HepG2 (cell line): ENCODE results near the gene NLRC3. TPM values are rescaled to one million over a fixed set of nuclear protein-coding genes. Genes with fewer than 3 reads are reported as not detected.
A peak's percentile ranks its signal among the peaks of the same experiment; 100 is the strongest.

Experiments used
- ATAC-seq: fragments of 200-7000 bp; cut with Tn5 transposase; 3 replicates; pipeline ENCODE4 v1.9.1; 2020; ENCODE audit warnings: mild to moderate bottlenecking, moderate library complexity
- BruUV-seq: library from RNA; stranded (reverse); fragments of 400-500 nt; replicated peaks from 2 replicates; lab custom pipeline; 2021; lab: Mats Ljungman, UMichigan
- CTCF ChIA-PET: fragments of 300-600 bp; formaldehyde crosslinking; extraction: SDS; loops from one replicate; lab custom pipeline; 2021; ENCODE audit warnings: low total read pairs, inconsistent platforms, low intra/inter-chr PET ratio; lab: Yijun Ruan, JAX
- POLR2A ChIA-PET: fragments of 350-600 bp; sonication (Branson Sonifier 250); formaldehyde crosslinking; loops from one replicate; lab custom pipeline; 2020; ENCODE audit warnings: antibody characterized with exemption, inconsistent platforms; lab: Yijun Ruan, JAX
- DNase-seq: peaks from one replicate; pipeline ENCODE4 v3.0.0-alpha.2; 2015; ENCODE audit warnings: low spot score
- FAIRE-seq: peaks from 3 replicates; lab custom pipeline; 2011; peaks lifted over from hg19 to GRCh38; lab: Jason Lieb, UNC
- H2AFZ ChIP-seq: one replicate; pipeline ENCODE4 v1.6.1; 2011; ENCODE audit warnings: low read length, inconsistent platforms
- H3K27ac ChIP-seq: fragments of 300-600 bp; 3 replicates; pipeline ENCODE4 v1.8.0; 2011; ENCODE audit warnings: mixed run types, mild to moderate bottlenecking, mixed read lengths, low read length, inconsistent platforms; ENCODE audit not compliant: insufficient read depth; ENCODE audit errors: extremely low read length
- H3K27me3 ChIP-seq, 2 experiments: fragments of 200-600 bp in 1 of 2; 2 replicates in 1 of 2; 3 replicates in 1 of 2; pipeline versions ENCODE4 v1.6.0 to v1.8.0; 2011; ENCODE audit warnings: low read length in 2 of 2, mild to moderate bottlenecking in 2 of 2, moderate library complexity in 2 of 2, inconsistent platforms in 1 of 2; ENCODE audit not compliant: insufficient read depth in 2 of 2, control insufficient read depth in 1 of 2
- H3K36me3 ChIP-seq, 2 experiments: fragments of 200-600 bp in 1 of 2; replicated peaks in 1 of 2; 2 replicates in 1 of 2; 3 replicates in 1 of 2; pipeline versions ENCODE4 v1.5.1 to v1.8.0; 2011; ENCODE audit warnings: low read length in 2 of 2, inconsistent platforms in 1 of 2; ENCODE audit not compliant: insufficient read depth in 2 of 2, control insufficient read depth in 1 of 2
- H3K4me1 ChIP-seq: 2 replicates; pipeline ENCODE4 v1.5.1; 2012; ENCODE audit warnings: low read length, inconsistent platforms; ENCODE audit not compliant: insufficient read depth
- H3K4me2 ChIP-seq: 2 replicates; pipeline ENCODE4 v1.6.0; 2011; ENCODE audit warnings: low read depth, low read length, inconsistent platforms
- H3K4me3 ChIP-seq, 3 experiments: fragments of 200-600 bp in 1 of 3; sonication (generic), shearing (Covaris generic) in 1 of 3; replicated peaks in 1 of 3; 2 replicates each; pipeline ENCODE4 v1.5.1; 2011 to 2016; ENCODE audit warnings: low read length in 3 of 3, inconsistent platforms in 2 of 3, low read depth in 2 of 3, mild to moderate bottlenecking in 2 of 3, control low read depth in 1 of 3, mixed read lengths in 1 of 3; ENCODE audit not compliant: insufficient read depth in 1 of 3
- H3K79me2 ChIP-seq: one replicate; pipeline ENCODE4 v1.6.1; 2011; ENCODE audit warnings: low read length, inconsistent platforms; ENCODE audit not compliant: insufficient read depth
- H3K9ac ChIP-seq: 2 replicates; pipeline ENCODE4 v1.6.0; 2011; ENCODE audit warnings: mild to moderate bottlenecking, low read depth, low read length, inconsistent platforms; ENCODE audit not compliant: insufficient read depth
- H3K9me3 ChIP-seq: 2 replicates; pipeline ENCODE4 v1.5.1; 2012; ENCODE audit warnings: mild to moderate bottlenecking, low read length
- H4K20me1 ChIP-seq: 2 replicates; pipeline ENCODE4 v1.6.0; 2011; ENCODE audit warnings: inconsistent platforms, mild to moderate bottlenecking, low read length, moderate library complexity; ENCODE audit not compliant: insufficient read depth
- ZNF629 ChIP-seq: sonication (generic); formaldehyde crosslinking; conservative IDR thresholded peaks from 2 replicates; pipeline ENCODE4 v1.5.0; 2020; ENCODE audit warnings: missing genetic modification reagents
- WGBS: methylation state at CpG from one replicate; pipeline ENCODE4 v1.1.6; 2017; ENCODE audit warnings: low lambda C conversion rate; 5-methylcytosine and 5-hydroxymethylcytosine counted together
- in situ Hi-C: cut with HindIII; loops from 2 replicates; pipeline ENCODE4 v1.10.0; 2017; ENCODE audit warnings: low pct_unique_long_range_greater_than_20kb; ENCODE audit not compliant: extremely low pct_ligation_motif_present
- intact Hi-C: fragments of 100-400 bp; cut with micrococcal nuclease; formaldehyde crosslinking; loops from one replicate; pipeline ENCODE4 v1.10.0; 2022; ENCODE audit not compliant: unreplicated experiment
- polyA plus RNA-seq, 8 experiments: library from polyadenylated mRNA; depleted of rRNA in 3 of 8; stranded (reverse) in 7 of 8; unstranded in 1 of 8; fragments of >200 nt; fragmentation: Illumina TruSeq in 4 of 8; extraction: Trizol in 4 of 8; gene quantifications; 2 replicates each; pipeline versions ENCODE4 v1.2.1 to v1.2.3, GENCODE V29; 2011 to 2016; ENCODE audit warnings: low read depth in 4 of 8, missing spikeins in 1 of 8, mixed read lengths in 1 of 8; ENCODE audit not compliant: insufficient read depth in 1 of 8
- total RNA-seq, 5 experiments: library from RNA; depleted of rRNA; stranded (reverse); fragments of >200 nt; fragmentation: Illumina TruSeq; extraction: Trizol; gene quantifications; 2 replicates each; pipeline ENCODE4 v1.2.3, GENCODE V29; 2016; ENCODE audit warnings: low read depth in 1 of 5
- TF ChIP-seq, protein P1 (sequence below): sonication (generic); formaldehyde crosslinking; IDR thresholded peaks from 2 replicates; pipeline ENCODE4 v1.4.0; 2020; ENCODE audit warnings: missing genetic modification reagents
- TF ChIP-seq, protein P2 (sequence below): IDR thresholded peaks from 2 replicates; pipeline ENCODE4 v1.6.1; 2016; ENCODE audit warnings: missing genetic modification reagents, missing compliant biosample characterization

NLRC3 gene
- total and polyA plus RNA-seq, 2 of the 13 experiments (the other 11 are each of a cell fraction or from before 2014, with no cell fraction given), result not detected

DNA sequence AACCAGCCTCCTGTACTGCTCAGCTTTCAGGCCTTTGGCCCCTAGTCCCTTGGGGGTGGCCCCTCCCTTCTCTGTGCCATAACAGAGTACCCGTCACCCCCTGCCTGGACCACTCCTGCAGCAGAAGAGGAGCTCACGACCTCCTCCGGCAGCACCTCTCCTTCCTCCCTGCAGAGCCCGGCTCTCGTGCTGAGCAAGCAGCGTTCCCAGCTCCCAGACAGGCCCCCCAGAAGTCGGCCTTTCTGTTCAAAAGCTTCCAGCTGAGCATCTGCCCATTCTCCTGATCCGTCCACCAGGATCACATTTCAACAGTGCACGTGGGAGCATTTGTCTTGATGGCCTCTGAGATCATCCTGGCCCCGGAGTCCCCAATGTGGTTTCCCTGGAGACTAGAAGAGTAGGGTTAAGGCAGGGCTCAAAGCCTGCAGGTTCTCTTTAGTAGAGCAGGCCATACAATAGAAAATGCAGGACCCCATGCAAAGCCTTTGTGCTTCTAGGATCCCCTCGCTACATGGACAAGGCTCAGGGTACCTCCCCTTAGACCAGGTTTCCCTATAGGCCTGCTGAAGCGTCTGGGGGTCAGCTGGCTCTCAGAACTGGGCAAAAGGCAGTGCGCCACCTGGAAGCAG, 35.6 kb downstream of the NLRC3 start:
- intact Hi-C loops (no loop called here), in situ Hi-C loops (no loop called here)
- no TSS peak for BruUV-seq
- CTCF ChIA-PET, result no interaction called here
- ATAC-seq, result no peak
- FAIRE-seq, result no peak
- Histone ChIP-seq H3K79me2 (no peaks in the 10 kb centered on the region), H3K4me2 (no peak overlapping the region), H3K27ac (no peak overlapping the region), H3K36me3 (peaks cover 0 to 7% of the 10 kb centered on the region in 2 experiments; a peak in 1 of 5 replicates), H4K20me1 (no peaks in the 10 kb centered on the region), H3K4me3 (no peak overlapping the region), H3K4me1 (no peaks in the 10 kb centered on the region), H3K27me3 (no peaks in the 10 kb centered on the region), H2AFZ (no peak overlapping the region), H3K9ac (no peak overlapping the region), H3K9me3 (no peaks in the 10 kb centered on the region)
- DNase-seq, result no peak
- POLR2A ChIA-PET, result no interaction called here
- WGBS, result 89% methylated on average over 11 of the region's 13 CpGs
- TF ChIP-seq, protein P1, sequence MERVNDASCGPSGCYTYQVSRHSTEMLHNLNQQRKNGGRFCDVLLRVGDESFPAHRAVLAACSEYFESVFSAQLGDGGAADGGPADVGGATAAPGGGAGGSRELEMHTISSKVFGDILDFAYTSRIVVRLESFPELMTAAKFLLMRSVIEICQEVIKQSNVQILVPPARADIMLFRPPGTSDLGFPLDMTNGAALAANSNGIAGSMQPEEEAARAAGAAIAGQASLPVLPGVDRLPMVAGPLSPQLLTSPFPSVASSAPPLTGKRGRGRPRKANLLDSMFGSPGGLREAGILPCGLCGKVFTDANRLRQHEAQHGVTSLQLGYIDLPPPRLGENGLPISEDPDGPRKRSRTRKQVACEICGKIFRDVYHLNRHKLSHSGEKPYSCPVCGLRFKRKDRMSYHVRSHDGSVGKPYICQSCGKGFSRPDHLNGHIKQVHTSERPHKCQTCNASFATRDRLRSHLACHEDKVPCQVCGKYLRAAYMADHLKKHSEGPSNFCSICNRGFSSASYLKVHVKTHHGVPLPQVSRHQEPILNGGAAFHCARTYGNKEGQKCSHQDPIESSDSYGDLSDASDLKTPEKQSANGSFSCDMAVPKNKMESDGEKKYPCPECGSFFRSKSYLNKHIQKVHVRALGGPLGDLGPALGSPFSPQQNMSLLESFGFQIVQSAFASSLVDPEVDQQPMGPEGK (CRISPR knock-in tag), result no peak
- 0 out of 2 replicates have a peak, but pooled peaks have one; percentile 20 for TF ChIP-seq ZNF629 (CRISPR knock-in tag)

DNA sequence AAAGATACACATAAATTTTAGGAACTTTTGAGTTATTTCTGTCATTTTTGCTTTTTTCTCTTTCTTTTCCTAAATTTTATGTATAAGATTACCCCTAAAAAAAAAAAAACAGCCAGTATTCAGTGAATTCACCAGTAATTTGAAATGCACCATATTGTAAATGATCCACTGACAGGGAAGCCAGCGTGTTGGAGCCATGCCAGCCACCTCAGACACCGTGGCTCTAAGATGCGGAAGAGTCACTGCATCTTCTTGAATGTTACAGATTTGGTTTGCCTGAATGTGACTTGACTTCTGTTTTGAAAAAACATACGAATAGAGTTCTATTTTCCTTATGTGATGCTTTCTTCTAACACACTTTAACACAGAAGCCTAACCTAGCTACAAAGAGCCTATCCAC, 39.0 kb downstream of the NLRC3 start:
- TF ChIP-seq, protein P2, sequence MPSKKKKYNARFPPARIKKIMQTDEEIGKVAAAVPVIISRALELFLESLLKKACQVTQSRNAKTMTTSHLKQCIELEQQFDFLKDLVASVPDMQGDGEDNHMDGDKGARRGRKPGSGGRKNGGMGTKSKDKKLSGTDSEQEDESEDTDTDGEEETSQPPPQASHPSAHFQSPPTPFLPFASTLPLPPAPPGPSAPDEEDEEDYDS (CRISPR knock-in tag), result no peak
- Histone ChIP-seq H2AFZ (no peak overlapping the region), H3K36me3 (peaks cover 4 to 22% of the 10 kb centered on the region in 2 experiments; a peak in 4 of 5 replicates), H3K27me3 (no peaks in the 10 kb centered on the region), H3K4me1 (no peaks in the 10 kb centered on the region), H3K79me2 (no peaks in the 10 kb centered on the region), H3K4me3 (no peak overlapping the region), H3K27ac (no peak overlapping the region), H3K4me2 (no peak overlapping the region), H3K9ac (no peak overlapping the region), H4K20me1 (no peaks in the 10 kb centered on the region), H3K9me3 (no peaks in the 10 kb centered on the region)
- no TSS peak for BruUV-seq
- in situ Hi-C loops (no loop called here), intact Hi-C loops (no loop called here)
- ATAC-seq (no peak), DNase-seq (no peak), FAIRE-seq (no peak)
- ChIA-PET POLR2A (no interaction called here), CTCF (no interaction called here)
- WGBS, result 98% methylated on average over 4 of the region's 4 CpGs
